Muscle layer of duodenum (tissue), 2 donors: ENCODE results near the gene SMIM28.

Experiments used
- H3K27ac ChIP-seq: one replicate; pipeline ENCODE4 v1.7.0; 2013; ENCODE audit warnings: mild to moderate bottlenecking, low read length
- H3K27me3 ChIP-seq: one replicate; pipeline ENCODE4 v1.7.0; 2013; ENCODE audit warnings: low read depth, mild to moderate bottlenecking, control low read depth, low read length
- H3K36me3 ChIP-seq, 2 donors: one replicate each; pipeline ENCODE4 v1.7.0; 2013; ENCODE audit warnings: low read length in 2 of 2, control low read depth in 1 of 2, mild to moderate bottlenecking in 1 of 2; ENCODE audit not compliant: insufficient read depth in 2 of 2, control insufficient read depth in 1 of 2
- H3K4me1 ChIP-seq, 2 donors: one replicate each; pipeline ENCODE4 v1.7.0; 2013; ENCODE audit warnings: low read length in 2 of 2, mild to moderate bottlenecking in 2 of 2, control low read depth in 1 of 2, moderate library complexity in 1 of 2; ENCODE audit not compliant: insufficient read depth in 2 of 2, control insufficient read depth in 1 of 2
- H3K4me3 ChIP-seq, 2 donors: one replicate each; pipeline ENCODE4 v1.7.0; 2013; ENCODE audit warnings: low read length in 2 of 2, low read depth in 1 of 2, mild to moderate bottlenecking in 1 of 2
- H3K9me3 ChIP-seq, 2 donors: one replicate each; pipeline ENCODE4 v1.7.0; 2013; ENCODE audit warnings: low read length in 2 of 2, control low read depth in 1 of 2, mild to moderate bottlenecking in 1 of 2; ENCODE audit not compliant: control insufficient read depth in 1 of 2
- donor health status: healthy.

Gene SMIM28

DNA sequence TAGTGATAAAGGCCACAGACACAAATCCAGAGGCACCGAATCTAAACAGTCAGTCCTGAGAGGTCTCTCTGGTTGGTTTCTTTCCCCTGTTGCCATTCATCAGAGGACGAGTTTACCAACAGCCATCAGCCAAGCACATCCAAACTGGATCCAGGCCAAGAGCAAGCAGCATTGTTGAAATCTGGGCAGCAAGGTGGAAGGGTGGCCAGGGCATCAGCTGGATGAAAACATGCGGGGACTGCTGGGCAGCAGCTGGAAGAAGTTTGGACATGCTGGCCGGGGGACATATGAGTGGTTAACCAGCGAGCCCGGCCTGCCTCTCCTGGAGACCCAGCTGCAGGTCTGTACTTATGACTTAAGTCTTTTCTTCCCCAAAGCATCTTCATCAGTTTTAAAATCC is at the start of gene SMIM28:
Gene SMIM28 (plus strand): TSS at position 62 of the 400 bp plus-strand sequence. CDS start 168 bp downstream, at position 230.
- Histone ChIP-seq H3K27me3 (no peaks in the 10 kb centered on the region), H3K4me3 (no peak within 1 kb of the TSS), H3K36me3 (no peaks in the 10 kb centered on the region), H3K4me1 (no peaks in the 10 kb centered on the region), H3K27ac (no peak within 1 kb of the TSS), H3K9me3 (no peaks in the 10 kb centered on the region)

DNA sequence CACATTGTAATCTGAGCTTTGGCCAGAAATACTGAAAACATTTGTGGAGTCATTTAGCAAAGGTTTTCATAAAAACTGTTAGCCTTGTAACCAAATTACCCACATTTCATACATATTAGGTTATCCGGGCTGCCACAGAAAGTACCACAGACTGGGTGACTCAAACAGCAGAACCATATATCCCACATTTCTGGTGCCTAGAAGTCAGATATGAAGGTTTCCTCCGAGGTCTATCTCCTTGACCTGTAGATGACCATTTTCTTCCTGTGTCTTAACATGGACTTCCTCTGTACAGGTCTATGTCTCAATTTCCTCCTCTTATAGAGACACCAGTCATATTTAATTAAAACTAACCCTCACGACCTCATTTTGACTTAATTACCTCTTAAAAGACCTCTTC is 49.5 kb upstream of the SMIM28 start:
- Histone ChIP-seq H3K4me1 (no peaks in the 10 kb centered on the region), H3K4me3 (no peak overlapping the region), H3K36me3 (peaks cover 4 to 5% of the 10 kb centered on the region in 2 donors), H3K9me3 (no peaks in the 10 kb centered on the region), H3K27ac (no peak overlapping the region), H3K27me3 (no peaks in the 10 kb centered on the region)

DNA sequence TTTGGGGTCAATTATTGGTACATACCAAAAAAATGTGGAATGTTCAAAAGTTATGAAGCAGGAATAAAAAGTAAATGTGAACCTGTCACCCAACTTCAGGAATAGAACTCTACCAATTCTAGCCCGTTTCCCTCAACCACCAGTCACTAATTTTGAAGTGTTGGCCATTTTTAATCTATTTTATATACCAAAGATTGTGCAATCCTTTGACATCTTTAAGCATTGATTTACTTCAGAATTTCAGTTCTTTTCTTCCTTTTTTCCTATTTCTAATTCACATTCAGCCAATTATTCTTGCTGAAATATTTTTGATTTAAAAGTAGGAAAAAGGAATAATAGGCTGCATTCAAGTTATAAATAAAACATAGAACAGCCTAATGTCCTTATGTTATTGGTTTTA is 46.9 kb upstream of the SMIM28 start:
- H3K9me3 ChIP-seq: no peaks in the 10 kb centered on the region

DNA sequence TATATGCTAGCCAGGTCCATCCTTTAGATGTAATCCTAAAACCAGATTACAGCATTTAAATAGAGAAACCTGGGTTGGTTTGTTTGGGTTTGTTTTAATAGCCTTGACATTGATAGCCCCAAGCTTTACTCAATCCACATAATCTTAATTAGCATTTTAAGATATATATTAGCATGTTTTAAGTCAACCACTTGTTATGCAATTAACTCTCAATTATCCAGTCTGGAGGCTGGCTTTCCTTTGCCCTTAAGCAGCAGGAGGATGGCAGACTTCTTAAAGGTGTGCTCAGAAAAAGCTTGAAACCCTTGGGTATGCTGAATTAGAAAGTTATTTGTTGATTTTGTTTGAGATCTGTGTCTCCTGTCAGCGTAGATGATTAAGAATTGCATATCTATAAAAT is 46.3 kb upstream of the SMIM28 start:
- Histone ChIP-seq H3K27me3 (no peaks in the 10 kb centered on the region), H3K36me3 (no peaks in the 10 kb centered on the region), H3K9me3 (no peaks in the 10 kb centered on the region), H3K4me3 (no peak overlapping the region), H3K4me1 (no peaks in the 10 kb centered on the region), H3K27ac (no peak overlapping the region)

More for the DNA sequence above, 46.9 kb upstream of the SMIM28 start:
- H3K36me3 ChIP-seq: no peaks in the 10 kb centered on the region
- H3K4me3 ChIP-seq: no peak overlapping the region
- H3K27ac ChIP-seq: no peak overlapping the region
- H3K27me3 ChIP-seq: no peaks in the 10 kb centered on the region
- no peaks in the 10 kb centered on the region for H3K4me1 ChIP-seq

DNA sequence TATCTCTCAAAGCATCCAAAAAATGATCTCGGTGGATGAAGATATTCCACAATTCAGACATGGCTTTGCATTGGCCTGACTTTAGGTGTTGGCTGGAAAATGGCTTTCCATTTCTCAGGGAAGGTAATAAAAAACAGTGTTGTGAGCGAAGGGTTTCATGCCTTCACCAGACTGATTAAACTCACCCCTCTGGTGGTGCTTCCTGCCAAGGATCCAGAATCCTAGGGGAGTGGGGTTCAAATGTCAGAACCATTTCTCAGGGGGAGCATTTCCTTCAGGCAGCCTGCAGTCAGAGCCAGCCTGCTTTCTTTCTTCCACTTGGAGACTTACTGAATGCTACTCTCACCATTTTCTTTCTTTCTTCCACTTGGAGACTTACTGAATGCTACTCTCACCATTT is 45.7 kb upstream of the SMIM28 start:
- Histone ChIP-seq H3K27me3 (no peaks in the 10 kb centered on the region), H3K4me3 (no peak overlapping the region), H3K4me1 (no peaks in the 10 kb centered on the region), H3K36me3 (no peaks in the 10 kb centered on the region), H3K27ac (no peak overlapping the region), H3K9me3 (no peaks in the 10 kb centered on the region)

DNA sequence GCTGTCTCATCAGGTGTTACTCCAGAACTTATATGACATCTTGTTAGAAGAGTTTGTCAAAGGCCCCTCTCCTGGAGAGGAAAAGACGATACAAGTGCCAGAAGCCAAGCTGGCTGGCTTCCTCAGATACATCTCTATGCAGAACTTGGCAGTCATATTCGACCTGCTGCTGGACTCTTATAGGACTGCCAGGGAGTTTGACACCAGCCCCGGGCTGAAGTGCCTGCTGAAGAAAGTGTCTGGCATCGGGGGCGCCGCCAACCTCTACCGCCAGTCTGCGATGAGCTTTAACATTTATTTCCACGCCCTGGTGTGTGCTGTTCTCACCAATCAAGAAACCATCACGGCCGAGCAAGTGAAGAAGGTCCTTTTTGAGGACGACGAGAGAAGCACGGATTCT is 43.7 kb upstream of the SMIM28 start:
- Histone ChIP-seq H3K4me1 (no peaks in the 10 kb centered on the region), H3K9me3 (no peaks in the 10 kb centered on the region), H3K27me3 (no peaks in the 10 kb centered on the region), H3K27ac (no peak overlapping the region), H3K36me3 (no peaks in the 10 kb centered on the region), H3K4me3 (no peak overlapping the region)

DNA sequence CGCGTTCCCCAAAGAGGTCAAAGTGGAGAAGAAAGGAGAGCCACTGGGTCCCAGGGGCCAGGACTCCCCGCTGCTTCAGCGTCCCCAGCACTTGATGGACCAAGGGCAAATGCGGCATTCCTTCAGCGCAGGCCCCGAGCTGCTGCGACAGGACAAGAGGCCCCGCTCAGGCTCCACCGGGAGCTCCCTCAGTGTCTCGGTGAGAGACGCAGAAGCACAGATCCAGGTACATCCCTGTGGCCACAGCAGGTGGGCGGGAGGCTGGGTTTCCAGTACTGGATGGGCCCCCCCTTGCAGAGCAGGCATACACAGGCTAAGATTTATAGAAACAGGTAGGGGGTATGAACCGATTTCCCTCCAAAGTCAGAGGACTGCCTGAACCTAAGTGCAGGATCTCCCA is 42.7 kb upstream of the SMIM28 start:
- Histone ChIP-seq H3K36me3 (no peaks in the 10 kb centered on the region), H3K27me3 (no peaks in the 10 kb centered on the region), H3K4me1 (no peaks in the 10 kb centered on the region), H3K27ac (no peak overlapping the region), H3K9me3 (no peaks in the 10 kb centered on the region), H3K4me3 (no peak overlapping the region)

DNA sequence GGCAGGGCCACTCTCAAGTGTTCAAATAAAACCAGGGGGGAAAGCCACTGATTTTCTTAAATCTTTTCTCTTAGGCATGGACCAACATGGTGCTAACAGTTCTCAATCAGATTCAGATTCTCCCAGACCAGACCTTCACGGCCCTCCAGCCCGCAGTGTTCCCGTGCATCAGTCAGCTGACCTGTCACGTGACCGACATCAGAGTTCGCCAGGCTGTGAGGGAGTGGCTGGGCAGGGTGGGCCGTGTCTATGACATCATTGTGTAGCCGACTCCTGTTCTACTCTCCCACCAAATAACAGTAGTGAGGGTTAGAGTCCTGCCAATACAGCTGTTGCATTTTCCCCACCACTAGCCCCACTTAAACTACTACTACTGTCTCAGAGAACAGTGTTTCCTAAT is 41.5 kb upstream of the SMIM28 start:
- no peak overlapping the region for H3K4me3 ChIP-seq
- no peaks in the 10 kb centered on the region for H3K9me3 ChIP-seq
- no peak overlapping the region for H3K27ac ChIP-seq
- no peaks in the 10 kb centered on the region for H3K27me3 ChIP-seq
- no peaks in the 10 kb centered on the region for H3K36me3 ChIP-seq
- no peaks in the 10 kb centered on the region for H3K4me1 ChIP-seq

DNA sequence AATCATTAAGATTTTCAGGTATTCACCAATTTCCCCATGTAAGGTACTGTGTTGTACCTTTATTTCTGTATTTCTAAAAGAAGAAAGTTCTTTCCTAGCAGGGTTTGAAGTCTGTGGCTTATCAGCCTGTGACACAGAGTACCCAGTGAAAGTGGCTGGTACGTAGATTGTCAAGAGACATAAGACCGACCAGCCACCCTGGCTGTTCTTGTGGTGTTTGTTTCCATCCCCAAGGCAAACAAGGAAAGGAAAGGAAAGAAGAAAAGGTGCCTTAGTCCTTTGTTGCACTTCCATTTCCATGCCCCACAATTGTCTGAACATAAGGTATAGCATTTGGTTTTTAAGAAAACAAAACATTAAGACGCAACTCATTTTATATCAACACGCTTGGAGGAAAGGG is 40.6 kb upstream of the SMIM28 start:
- Histone ChIP-seq H3K4me1 (no peaks in the 10 kb centered on the region), H3K27me3 (no peaks in the 10 kb centered on the region)

DNA sequence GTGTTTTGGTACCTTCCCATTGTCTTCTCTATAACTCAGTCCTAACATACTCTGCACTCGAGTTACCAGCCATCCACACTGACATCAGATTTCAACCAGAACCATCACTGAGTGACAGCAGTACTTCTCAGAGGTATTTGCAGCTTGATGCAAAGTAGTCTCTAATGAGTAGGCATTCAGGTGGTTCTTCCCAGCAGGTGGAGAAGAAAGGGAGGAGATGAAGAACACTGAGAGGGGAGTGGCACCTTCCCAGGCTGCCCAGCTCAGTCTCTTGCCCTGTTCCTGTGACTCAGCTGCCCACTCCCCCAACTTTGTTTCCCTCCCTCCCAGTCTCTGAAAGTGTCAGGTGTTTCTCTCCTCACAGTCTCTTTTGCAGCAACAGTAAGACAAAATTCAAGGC is 38.7 kb upstream of the SMIM28 start:
- H3K36me3 ChIP-seq: no peaks in the 10 kb centered on the region
- H3K27me3 ChIP-seq: no peaks in the 10 kb centered on the region
- H3K4me1 ChIP-seq: no peaks in the 10 kb centered on the region
- no peak overlapping the region for H3K4me3 ChIP-seq
- no peak overlapping the region for H3K27ac ChIP-seq
- H3K9me3 ChIP-seq: no peaks in the 10 kb centered on the region

More for the DNA sequence above, 40.6 kb upstream of the SMIM28 start:
- H3K27ac ChIP-seq: no peak overlapping the region
- H3K36me3 ChIP-seq: no peaks in the 10 kb centered on the region
- no peak overlapping the region for H3K4me3 ChIP-seq
- H3K9me3 ChIP-seq: no peaks in the 10 kb centered on the region

DNA sequence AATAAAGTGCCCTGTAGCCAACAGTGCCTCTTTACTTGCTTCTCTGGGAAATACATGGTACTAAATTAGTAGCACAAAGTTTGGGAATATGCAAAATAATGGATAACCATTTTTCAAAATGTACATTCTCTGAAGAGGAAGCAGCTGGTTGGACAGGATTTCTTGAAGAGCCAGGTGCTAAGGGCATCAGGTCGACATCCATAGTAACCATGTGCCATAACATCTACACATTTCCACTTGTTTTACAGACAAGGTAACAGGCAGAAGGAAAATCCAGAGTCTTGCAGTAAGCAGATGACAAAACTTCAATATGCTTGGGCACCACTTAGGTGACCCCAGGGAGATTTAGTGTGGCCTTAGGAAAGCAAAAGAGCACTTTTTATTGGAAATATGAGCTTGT is 36.5 kb upstream of the SMIM28 start:
- H3K9me3 ChIP-seq: no peaks in the 10 kb centered on the region
- no peaks in the 10 kb centered on the region for H3K27me3 ChIP-seq
- no peak overlapping the region for H3K27ac ChIP-seq
- H3K36me3 ChIP-seq: no peaks in the 10 kb centered on the region
- H3K4me1 ChIP-seq: no peaks in the 10 kb centered on the region
- H3K4me3 ChIP-seq: no peak overlapping the region

DNA sequence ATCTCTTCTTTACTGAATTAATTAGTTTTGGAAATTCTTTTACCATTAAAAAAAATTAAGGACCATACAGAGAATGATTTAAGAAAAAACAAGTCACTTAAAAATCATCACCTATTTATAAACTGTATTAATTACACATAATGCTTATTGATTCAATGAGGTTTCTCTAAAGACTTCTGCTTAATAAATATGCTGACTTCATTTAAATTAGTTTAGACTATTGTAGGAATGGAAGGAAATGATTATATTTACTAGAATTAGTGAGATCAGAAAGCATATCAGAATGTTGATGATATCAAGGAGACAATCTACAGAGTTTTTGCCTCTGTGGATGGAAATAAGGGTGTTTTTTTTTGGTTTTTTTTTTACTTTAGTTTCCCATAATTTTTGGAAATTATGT is 34.6 kb upstream of the SMIM28 start:
- no peaks in the 10 kb centered on the region for H3K4me1 ChIP-seq
- no peaks in the 10 kb centered on the region for H3K27me3 ChIP-seq

More for the DNA sequence above, 34.6 kb upstream of the SMIM28 start:
- no peak overlapping the region for H3K4me3 ChIP-seq
- no peaks in the 10 kb centered on the region for H3K9me3 ChIP-seq
- H3K36me3 ChIP-seq: no peaks in the 10 kb centered on the region
- H3K27ac ChIP-seq: no peak overlapping the region
